HL-60 (cell line): Measurements from ENCODE around the gene BCL11B.

Source experiments
- GABPA ChIP-seq: IDR thresholded peaks from 2 replicates; pipeline ENCODE4 v1.6.1; 2012; ENCODE audit warnings: low read depth
- POLR2AphosphoS5 ChIP-seq: IDR thresholded peaks from 2 replicates; pipeline ENCODE4 v1.6.1; 2012; ENCODE audit warnings: low read depth
- TF ChIP-seq, protein P1 (sequence below): IDR thresholded peaks from one replicate; pipeline ENCODE4 v1.5.1; 2011; ENCODE audit warnings: low read length, control low read depth, inconsistent platforms; ENCODE audit not compliant: insufficient read depth
- TF ChIP-seq, protein P2 (sequence below): IDR thresholded peaks from 2 replicates; pipeline ENCODE4 v1.6.1; 2012; ENCODE audit warnings: low read depth; ENCODE audit not compliant: insufficient replicate concordance

DNA sequence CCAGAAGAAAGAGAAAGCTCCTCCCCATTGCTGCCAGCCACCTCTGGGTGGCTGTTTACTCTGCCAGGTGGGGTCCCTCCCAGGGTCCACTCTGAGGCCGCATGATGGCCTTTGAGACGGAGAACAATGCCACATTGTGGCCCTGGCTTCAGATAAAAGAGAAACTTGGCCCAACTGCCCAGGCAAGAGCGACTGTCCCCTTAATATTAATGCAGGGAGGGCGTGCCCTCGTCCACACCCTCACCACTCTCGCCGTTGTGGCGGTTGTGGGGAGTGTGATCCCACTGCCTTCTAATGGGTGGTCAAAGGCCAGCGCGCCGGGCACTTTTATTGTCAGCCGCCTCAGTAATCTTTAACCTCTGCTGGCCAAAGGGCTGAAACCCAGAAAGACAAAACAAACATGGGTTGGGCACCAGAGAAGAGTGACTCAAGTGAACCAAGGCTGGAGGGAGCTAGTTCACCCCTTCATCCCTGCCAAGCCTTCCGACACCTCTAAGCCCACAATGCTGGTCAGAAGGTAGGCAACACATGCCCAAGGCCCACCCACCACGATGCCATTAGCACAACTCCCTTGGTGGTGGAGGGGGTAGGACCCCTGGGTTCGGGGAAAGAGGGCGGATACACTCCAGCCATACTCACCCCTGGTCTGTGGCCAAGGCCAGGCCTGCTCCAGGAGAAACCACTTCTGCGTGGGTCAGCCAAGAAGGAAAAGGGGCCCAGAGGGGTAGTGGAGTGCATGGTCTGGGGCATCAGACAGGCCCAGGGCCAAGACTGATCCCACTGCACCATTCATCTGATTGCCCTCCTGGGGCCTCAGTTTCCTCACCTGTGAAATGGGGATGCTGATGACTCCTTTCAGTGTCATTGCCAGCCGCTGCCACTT lies 44.5 kb upstream of the BCL11B start:
- TF ChIP-seq, protein P1, sequence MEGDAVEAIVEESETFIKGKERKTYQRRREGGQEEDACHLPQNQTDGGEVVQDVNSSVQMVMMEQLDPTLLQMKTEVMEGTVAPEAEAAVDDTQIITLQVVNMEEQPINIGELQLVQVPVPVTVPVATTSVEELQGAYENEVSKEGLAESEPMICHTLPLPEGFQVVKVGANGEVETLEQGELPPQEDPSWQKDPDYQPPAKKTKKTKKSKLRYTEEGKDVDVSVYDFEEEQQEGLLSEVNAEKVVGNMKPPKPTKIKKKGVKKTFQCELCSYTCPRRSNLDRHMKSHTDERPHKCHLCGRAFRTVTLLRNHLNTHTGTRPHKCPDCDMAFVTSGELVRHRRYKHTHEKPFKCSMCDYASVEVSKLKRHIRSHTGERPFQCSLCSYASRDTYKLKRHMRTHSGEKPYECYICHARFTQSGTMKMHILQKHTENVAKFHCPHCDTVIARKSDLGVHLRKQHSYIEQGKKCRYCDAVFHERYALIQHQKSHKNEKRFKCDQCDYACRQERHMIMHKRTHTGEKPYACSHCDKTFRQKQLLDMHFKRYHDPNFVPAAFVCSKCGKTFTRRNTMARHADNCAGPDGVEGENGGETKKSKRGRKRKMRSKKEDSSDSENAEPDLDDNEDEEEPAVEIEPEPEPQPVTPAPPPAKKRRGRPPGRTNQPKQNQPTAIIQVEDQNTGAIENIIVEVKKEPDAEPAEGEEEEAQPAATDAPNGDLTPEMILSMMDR, result no peak
- TF ChIP-seq POLR2AphosphoS5 (no peak), GABPA (no peak)
- TF ChIP-seq, protein P2, sequence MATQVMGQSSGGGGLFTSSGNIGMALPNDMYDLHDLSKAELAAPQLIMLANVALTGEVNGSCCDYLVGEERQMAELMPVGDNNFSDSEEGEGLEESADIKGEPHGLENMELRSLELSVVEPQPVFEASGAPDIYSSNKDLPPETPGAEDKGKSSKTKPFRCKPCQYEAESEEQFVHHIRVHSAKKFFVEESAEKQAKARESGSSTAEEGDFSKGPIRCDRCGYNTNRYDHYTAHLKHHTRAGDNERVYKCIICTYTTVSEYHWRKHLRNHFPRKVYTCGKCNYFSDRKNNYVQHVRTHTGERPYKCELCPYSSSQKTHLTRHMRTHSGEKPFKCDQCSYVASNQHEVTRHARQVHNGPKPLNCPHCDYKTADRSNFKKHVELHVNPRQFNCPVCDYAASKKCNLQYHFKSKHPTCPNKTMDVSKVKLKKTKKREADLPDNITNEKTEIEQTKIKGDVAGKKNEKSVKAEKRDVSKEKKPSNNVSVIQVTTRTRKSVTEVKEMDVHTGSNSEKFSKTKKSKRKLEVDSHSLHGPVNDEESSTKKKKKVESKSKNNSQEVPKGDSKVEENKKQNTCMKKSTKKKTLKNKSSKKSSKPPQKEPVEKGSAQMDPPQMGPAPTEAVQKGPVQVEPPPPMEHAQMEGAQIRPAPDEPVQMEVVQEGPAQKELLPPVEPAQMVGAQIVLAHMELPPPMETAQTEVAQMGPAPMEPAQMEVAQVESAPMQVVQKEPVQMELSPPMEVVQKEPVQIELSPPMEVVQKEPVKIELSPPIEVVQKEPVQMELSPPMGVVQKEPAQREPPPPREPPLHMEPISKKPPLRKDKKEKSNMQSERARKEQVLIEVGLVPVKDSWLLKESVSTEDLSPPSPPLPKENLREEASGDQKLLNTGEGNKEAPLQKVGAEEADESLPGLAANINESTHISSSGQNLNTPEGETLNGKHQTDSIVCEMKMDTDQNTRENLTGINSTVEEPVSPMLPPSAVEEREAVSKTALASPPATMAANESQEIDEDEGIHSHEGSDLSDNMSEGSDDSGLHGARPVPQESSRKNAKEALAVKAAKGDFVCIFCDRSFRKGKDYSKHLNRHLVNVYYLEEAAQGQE, result no peak
